Activated CD8-positive, alpha-beta T cell treated with anti-CD3 and anti-CD28 coated beads for 36 hours (primary cell): ENCODE results near the gene DHX8. TPM values are rescaled to one million over a fixed set of nuclear protein-coding genes. Genes with fewer than 3 reads are reported as not detected.
"Not testable (repeated sequence)": the region's sequence is repeated elsewhere in the genome, so short reads cannot be mapped to it uniquely, and the experiment has no call there.

Experiments used
- ATAC-seq: fragments of 200-7000 bp; cut with Tn5 transposase; one replicate; pipeline ENCODE4 v1.10.0; 2021; ENCODE audit warnings: mild to moderate bottlenecking, moderate library complexity
- CTCF ChIA-PET: fragments of 350-600 bp; sonication (Branson Sonifier 250); formaldehyde crosslinking; loops from one replicate; lab custom pipeline; 2021; ENCODE audit warnings: antibody characterized with exemption; lab: Charles Lee
- POLR2A ChIA-PET: fragments of 350-600 bp; sonication (Branson Sonifier 250); formaldehyde crosslinking; loops from one replicate; lab custom pipeline; 2021; ENCODE audit warnings: antibody characterized with exemption; lab: Charles Lee
- DNase-seq: peaks from one replicate; pipeline ENCODE4 v3.0.0-alpha.2; 2020
- H3K27ac Mint-ChIP-seq: one replicate; pipeline ENCODE4 v1.8.0; 2021; ENCODE audit warnings: mild to moderate bottlenecking, mixed read lengths
- H3K27me3 Mint-ChIP-seq: one replicate; pipeline ENCODE4 v1.8.0; 2021; ENCODE audit warnings: mixed read lengths
- H3K36me3 Mint-ChIP-seq: one replicate; pipeline ENCODE4 v1.8.0; 2021; ENCODE audit warnings: low read depth, mixed read lengths
- H3K4me1 Mint-ChIP-seq: one replicate; pipeline ENCODE4 v1.8.0; 2021; ENCODE audit warnings: low read depth, mixed read lengths
- H3K4me3 Mint-ChIP-seq: one replicate; pipeline ENCODE4 v1.8.0; 2021; ENCODE audit warnings: mild to moderate bottlenecking, moderate library complexity, mixed read lengths
- H3K9me3 Mint-ChIP-seq: one replicate; pipeline ENCODE4 v1.8.0; 2021; ENCODE audit warnings: mixed read lengths
- intact Hi-C: fragments of 100-400 bp; cut with micrococcal nuclease; formaldehyde crosslinking; loops from one replicate; pipeline ENCODE4 v1.10.0; 2022
- total RNA-seq, 2 experiments: library from RNA; stranded (reverse); gene quantifications; one replicate each; pipeline ENCODE4 v1.2.3, GENCODE V29; 2021
- TF ChIP-seq, protein P1 (sequence below): fragments of 200-600 bp; IDR thresholded peaks from one replicate; pipeline ENCODE4 v1.8.0; 2022; ENCODE audit warnings: antibody characterized with exemption, mild to moderate bottlenecking

DHX8 gene
- total RNA-seq, 2 experiments from 2014 or later, result 43.0 to 45.1 TPM

DNA sequence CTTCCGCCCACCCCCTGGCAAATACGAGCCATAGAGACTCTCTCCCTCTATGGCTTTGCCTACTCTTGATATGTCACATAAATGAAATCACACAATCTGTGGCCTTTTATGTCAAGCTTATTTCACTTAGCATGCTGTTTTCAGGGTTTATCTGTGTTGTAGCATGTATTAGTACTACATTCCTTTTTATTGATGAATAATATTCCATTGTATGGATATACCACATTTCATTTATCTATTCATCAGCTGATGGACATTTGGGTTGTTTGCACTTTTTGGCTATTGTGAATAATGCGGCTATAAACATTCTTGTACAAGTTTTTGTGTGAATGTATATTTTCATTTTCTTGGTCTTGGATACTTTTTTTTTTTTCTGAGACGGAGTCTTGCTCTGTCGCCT, 37.0 kb upstream of the DHX8 start:
- Mint-ChIP-seq H3K4me1 (no peaks in the 10 kb centered on the region), H3K9me3 (no peaks in the 10 kb centered on the region), H3K36me3 (no peaks in the 10 kb centered on the region), H3K27me3 (peaks cover 10% of the 10 kb centered on the region), H3K4me3 (no peak overlapping the region), H3K27ac (no peak overlapping the region)
- ChIA-PET POLR2A (no interaction called here), CTCF (interaction anchor here (0.8 kb wide), 1 partner anchor 37 kb away, joined by 5 read pairs; the partner anchor contains the start of gene DHX8)
- ATAC-seq (no peak), DNase-seq (no peak)
- TF ChIP-seq, protein P1, sequence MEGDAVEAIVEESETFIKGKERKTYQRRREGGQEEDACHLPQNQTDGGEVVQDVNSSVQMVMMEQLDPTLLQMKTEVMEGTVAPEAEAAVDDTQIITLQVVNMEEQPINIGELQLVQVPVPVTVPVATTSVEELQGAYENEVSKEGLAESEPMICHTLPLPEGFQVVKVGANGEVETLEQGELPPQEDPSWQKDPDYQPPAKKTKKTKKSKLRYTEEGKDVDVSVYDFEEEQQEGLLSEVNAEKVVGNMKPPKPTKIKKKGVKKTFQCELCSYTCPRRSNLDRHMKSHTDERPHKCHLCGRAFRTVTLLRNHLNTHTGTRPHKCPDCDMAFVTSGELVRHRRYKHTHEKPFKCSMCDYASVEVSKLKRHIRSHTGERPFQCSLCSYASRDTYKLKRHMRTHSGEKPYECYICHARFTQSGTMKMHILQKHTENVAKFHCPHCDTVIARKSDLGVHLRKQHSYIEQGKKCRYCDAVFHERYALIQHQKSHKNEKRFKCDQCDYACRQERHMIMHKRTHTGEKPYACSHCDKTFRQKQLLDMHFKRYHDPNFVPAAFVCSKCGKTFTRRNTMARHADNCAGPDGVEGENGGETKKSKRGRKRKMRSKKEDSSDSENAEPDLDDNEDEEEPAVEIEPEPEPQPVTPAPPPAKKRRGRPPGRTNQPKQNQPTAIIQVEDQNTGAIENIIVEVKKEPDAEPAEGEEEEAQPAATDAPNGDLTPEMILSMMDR, result no peak
- intact Hi-C loops, result no loop called here

DNA sequence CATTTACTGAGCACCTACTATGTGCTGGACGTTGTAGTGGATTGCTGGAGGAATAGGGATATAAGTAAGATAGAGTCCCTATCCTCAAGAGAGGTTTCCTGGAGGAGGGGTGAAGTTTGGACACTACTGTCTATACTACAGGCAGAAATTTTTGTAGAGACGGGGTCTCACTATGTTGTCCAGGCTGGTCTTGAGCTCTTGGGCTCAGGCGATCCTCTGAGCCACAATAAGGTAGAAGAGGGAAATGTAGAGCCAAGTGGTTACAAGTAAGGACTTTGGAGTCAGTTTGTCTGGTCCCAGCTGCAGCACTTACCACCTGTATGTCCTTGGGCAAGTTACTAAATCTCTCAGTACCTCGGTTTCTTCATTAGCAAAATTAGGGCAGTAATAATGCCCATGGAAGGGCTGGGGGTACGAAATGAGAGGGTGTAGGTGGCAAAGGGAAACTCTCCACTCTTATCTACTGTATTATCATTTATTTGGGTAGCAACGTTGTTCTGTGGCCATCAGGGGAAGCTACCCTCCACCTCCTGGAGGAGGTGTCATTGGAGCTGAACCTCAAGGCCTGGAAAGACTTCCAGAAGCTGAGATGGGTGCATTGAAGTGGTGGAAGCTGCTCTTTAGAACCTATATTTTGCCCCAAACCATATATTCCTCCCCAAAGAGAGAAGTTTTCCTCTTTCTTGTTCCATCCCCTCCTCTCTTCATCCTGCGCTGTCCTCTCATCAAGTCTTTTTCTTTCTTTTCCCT, 34.9 kb upstream of the DHX8 start:
- DNase-seq (no peak), ATAC-seq (no peak)
- POLR2A ChIA-PET, result no interaction called here
- Mint-ChIP-seq H3K27me3 (peaks cover 10% of the 10 kb centered on the region), H3K4me1 (no peaks in the 10 kb centered on the region), H3K27ac (no peak overlapping the region), H3K4me3 (no peak overlapping the region), H3K9me3 (no peaks in the 10 kb centered on the region), H3K36me3 (no peaks in the 10 kb centered on the region)
- TF ChIP-seq, protein P1, result no peak
- CTCF ChIA-PET, result no interaction called here
- intact Hi-C loops, result no loop called here

DNA sequence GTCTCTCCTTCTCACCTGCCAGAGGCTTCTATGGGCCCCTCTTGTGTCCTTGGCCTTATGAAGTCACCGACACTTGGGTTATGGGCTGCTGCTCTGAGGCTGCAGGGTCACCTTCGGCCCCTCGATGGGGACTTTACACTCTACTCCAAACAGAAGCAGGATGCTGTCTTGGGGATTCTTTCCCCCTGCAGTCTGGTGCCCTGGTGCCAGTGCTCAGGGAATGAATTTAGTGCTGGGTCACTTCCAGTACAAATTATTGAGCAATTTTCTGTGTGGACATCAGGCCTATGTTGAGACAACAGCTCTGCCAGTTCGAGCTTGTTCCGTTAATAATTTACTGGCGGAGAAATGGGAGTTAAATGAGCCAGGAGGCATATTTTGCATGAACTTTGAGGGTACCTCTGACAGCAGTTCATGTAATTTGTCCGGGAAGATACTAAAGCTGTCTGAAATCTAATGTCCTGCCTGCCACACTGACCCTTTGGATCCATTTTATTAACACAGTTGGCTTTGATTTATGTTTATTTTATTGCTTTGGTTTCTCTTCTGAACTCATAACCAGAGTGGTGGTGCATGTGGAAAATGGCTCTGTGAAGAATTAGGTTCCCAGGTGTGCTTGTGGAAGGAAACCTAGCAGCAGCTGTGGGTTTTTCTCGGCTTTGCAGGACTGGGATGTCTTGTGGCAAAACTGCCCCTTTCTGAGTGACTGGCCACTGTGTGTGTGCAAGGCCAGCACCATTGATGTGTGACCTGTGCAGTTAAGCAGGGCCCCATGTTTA, 34.1 kb upstream of the DHX8 start:
- ChIA-PET CTCF (no interaction called here), POLR2A (no interaction called here)
- ATAC-seq (no peak), DNase-seq (no peak)
- intact Hi-C loops, result no loop called here
- H3K4me3 Mint-ChIP-seq, result no peak overlapping the region
- no peaks in the 10 kb centered on the region for H3K36me3 Mint-ChIP-seq
- TF ChIP-seq, protein P1, result no peak
- no peaks in the 10 kb centered on the region for H3K4me1 Mint-ChIP-seq
- no peak overlapping the region for H3K27ac Mint-ChIP-seq
- peaks cover 8% of the 10 kb centered on the region for H3K27me3 Mint-ChIP-seq
- H3K9me3 Mint-ChIP-seq, result no peaks in the 10 kb centered on the region

DNA sequence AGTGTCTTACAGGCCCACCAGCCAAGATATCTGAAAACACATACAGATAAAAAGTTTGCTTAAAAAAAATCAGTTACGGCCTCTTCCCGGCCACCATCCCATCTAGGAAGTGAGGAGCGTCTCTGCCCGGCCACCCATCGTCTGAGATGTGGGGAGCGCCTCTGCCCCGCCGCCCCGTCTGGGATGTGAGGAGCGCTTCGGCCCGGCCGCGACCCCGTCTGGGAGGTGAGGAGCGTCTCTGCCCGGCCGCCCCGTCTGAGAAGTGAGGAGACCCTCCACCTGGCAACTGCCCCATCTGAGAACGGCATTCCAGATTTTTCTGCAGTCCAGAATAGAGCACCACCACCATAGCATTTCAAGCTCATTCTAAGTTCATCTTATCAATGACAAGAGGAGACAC, 33.0 kb upstream of the DHX8 start:
- H3K36me3 Mint-ChIP-seq, CTCF ChIA-PET, intact Hi-C loops, H3K9me3 Mint-ChIP-seq, DNase-seq, POLR2A ChIA-PET, H3K4me3 Mint-ChIP-seq, H3K27ac Mint-ChIP-seq, ATAC-seq, H3K4me1 Mint-ChIP-seq: not testable (repeated sequence)
- H3K27me3 Mint-ChIP-seq, result peaks cover 11% of the 10 kb centered on the region

DNA sequence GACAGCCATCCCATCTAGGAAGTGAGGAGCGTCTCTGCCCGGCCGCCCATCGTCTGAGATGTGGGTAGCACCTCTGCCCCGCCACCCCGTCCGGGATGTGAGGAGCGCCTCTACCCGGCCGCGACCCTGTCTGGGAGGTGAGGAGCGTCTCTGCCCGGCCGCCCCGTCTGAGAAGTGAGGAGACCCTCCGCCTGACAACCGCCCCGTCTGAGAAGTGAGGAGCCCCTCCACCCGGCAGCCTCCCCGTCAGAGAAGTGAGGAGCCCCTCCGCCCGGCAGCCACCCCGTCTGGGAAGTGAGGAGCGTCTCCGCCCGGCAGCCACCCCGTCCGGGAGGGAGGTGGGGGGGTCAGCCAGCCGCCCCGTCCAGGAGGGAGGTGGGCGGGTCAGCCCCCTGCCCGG, 32.0 kb upstream of the DHX8 start:
- CTCF ChIA-PET, intact Hi-C loops, DNase-seq, H3K36me3 Mint-ChIP-seq, H3K4me3 Mint-ChIP-seq, POLR2A ChIA-PET, H3K4me1 Mint-ChIP-seq, H3K9me3 Mint-ChIP-seq, H3K27ac Mint-ChIP-seq, ATAC-seq: not testable (repeated sequence)
- H3K27me3 Mint-ChIP-seq, result peaks cover 10% of the 10 kb centered on the region

DNA sequence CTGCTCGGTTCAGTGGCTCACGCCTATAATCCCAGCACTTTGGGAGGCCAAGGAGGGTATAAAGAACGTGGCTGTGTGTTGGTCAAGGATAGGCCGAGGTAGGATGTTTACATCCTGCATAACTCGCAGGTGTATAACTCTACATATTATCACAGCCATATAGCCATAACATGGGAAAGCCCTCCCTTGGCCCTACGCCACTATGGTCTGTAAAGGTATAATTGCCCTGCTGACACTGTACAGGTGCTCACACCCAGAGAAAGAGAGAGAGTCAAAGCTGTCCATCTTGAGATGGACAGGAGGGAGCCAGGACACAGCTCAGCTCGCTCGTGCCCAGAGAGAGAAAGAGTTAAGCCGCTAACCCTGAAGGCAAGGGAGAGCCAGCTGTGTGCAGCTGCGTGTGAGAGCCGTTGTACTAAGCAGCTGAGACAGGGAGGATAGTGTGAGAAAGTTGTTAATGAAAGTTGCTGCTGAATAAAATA, 30.4 kb upstream of the DHX8 start:
- Mint-ChIP-seq H3K27me3 (peaks cover 9% of the 10 kb centered on the region), H3K36me3 (no peaks in the 10 kb centered on the region), H3K4me3 (no peak overlapping the region), H3K4me1 (peaks cover 8% of the 10 kb centered on the region), H3K9me3 (no peaks in the 10 kb centered on the region), H3K27ac (no peak overlapping the region)
- POLR2A ChIA-PET, result interaction anchor here (0.6 kb wide), 1 partner anchor 10 kb away, joined by 3 read pairs; no protein-coding TSS in a partner anchor
- intact Hi-C loops, result no loop called here
- DNase-seq (no peak), ATAC-seq (no peak)
- CTCF ChIA-PET, result no interaction called here
- TF ChIP-seq, protein P1, result no peak
